SK-N-SH (cell line): ENCODE data around the gene TRA2B.

Source experiments
- POLR2AphosphoS5 ChIP-seq: IDR thresholded peaks from 2 replicates; pipeline ENCODE4 v1.6.1; 2012; ENCODE audit warnings: low read depth, low read length
- TAF1 ChIP-seq: IDR thresholded peaks from 2 replicates; pipeline ENCODE4 v1.6.1; 2012; ENCODE audit warnings: low read depth, mild to moderate bottlenecking, low read length, moderate library complexity, borderline replicate concordance
- TEAD4 ChIP-seq: IDR thresholded peaks from 2 replicates; pipeline ENCODE4 v1.4.0; 2012; ENCODE audit warnings: mild to moderate bottlenecking, borderline replicate concordance; ENCODE audit not compliant: insufficient read depth
- TF ChIP-seq, protein P1 (sequence below): IDR thresholded peaks from 2 replicates; pipeline ENCODE4 v1.6.1; 2012; ENCODE audit warnings: mild to moderate bottlenecking, low read depth, low read length, moderate library complexity
- TF ChIP-seq, protein P2 (sequence below): fragments of 200-600 bp; sonication (generic); IDR thresholded peaks from 2 replicates; pipeline ENCODE4 v1.6.1; 2017; ENCODE audit warnings: antibody characterized with exemption, mild to moderate bottlenecking, moderate library complexity

DNA sequence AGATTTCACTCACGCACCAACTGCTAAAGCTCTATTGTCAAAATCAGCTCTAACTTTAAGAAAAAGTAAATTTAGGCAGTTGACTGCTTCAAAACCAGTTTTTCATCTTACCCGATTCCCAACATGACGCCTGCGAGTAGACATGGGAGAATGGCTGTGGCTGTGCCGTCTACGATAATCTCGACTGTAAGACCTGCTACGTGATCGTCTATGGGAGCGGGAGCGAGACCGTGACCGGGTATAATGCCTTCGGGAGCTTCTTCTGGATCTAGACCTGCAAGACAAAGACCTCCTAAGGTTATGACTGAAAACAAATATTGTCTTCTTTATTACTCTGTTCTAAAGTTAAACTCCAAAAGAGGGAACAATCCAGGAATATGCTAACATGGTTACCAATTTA, 12.5 kb downstream of the TRA2B start:
- TF ChIP-seq, protein P1, sequence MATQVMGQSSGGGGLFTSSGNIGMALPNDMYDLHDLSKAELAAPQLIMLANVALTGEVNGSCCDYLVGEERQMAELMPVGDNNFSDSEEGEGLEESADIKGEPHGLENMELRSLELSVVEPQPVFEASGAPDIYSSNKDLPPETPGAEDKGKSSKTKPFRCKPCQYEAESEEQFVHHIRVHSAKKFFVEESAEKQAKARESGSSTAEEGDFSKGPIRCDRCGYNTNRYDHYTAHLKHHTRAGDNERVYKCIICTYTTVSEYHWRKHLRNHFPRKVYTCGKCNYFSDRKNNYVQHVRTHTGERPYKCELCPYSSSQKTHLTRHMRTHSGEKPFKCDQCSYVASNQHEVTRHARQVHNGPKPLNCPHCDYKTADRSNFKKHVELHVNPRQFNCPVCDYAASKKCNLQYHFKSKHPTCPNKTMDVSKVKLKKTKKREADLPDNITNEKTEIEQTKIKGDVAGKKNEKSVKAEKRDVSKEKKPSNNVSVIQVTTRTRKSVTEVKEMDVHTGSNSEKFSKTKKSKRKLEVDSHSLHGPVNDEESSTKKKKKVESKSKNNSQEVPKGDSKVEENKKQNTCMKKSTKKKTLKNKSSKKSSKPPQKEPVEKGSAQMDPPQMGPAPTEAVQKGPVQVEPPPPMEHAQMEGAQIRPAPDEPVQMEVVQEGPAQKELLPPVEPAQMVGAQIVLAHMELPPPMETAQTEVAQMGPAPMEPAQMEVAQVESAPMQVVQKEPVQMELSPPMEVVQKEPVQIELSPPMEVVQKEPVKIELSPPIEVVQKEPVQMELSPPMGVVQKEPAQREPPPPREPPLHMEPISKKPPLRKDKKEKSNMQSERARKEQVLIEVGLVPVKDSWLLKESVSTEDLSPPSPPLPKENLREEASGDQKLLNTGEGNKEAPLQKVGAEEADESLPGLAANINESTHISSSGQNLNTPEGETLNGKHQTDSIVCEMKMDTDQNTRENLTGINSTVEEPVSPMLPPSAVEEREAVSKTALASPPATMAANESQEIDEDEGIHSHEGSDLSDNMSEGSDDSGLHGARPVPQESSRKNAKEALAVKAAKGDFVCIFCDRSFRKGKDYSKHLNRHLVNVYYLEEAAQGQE, result no peak
- TF ChIP-seq, protein P2, sequence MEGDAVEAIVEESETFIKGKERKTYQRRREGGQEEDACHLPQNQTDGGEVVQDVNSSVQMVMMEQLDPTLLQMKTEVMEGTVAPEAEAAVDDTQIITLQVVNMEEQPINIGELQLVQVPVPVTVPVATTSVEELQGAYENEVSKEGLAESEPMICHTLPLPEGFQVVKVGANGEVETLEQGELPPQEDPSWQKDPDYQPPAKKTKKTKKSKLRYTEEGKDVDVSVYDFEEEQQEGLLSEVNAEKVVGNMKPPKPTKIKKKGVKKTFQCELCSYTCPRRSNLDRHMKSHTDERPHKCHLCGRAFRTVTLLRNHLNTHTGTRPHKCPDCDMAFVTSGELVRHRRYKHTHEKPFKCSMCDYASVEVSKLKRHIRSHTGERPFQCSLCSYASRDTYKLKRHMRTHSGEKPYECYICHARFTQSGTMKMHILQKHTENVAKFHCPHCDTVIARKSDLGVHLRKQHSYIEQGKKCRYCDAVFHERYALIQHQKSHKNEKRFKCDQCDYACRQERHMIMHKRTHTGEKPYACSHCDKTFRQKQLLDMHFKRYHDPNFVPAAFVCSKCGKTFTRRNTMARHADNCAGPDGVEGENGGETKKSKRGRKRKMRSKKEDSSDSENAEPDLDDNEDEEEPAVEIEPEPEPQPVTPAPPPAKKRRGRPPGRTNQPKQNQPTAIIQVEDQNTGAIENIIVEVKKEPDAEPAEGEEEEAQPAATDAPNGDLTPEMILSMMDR, result no peak
- TF ChIP-seq TAF1, result no peak
- no peak for TF ChIP-seq TEAD4
- no peak for TF ChIP-seq POLR2AphosphoS5
